HEK293 (cell line): ENCODE results near the gene ELOVL4.
A peak's percentile ranks its signal among the peaks of the same experiment; 100 is the strongest.

Source experiments
- CTCF ChIA-PET: fragments of 350-600 bp; formaldehyde crosslinking; extraction: SDS; loops from one replicate; lab custom pipeline; 2021; ENCODE audit warnings: antibody characterized with exemption; lab: Yijun Ruan, JAX
- POLR2A ChIA-PET: fragments of 300-600 bp; formaldehyde crosslinking; extraction: SDS; loops from one replicate; lab custom pipeline; 2020; ENCODE audit warnings: antibody characterized with exemption, inconsistent platforms; lab: Yijun Ruan, JAX
- H3K27ac ChIP-seq: fragments of 200-500 bp; sonication (Bioruptor generic); 2 replicates; pipeline ENCODE4 v1.5.1; 2014; ENCODE audit warnings: low read depth, low read length, control low read depth, inconsistent platforms; ENCODE audit errors: extremely low read depth
- H3K36me3 ChIP-seq, 2 experiments: fragments of 200-500 bp in 1 of 2; sonication (Bioruptor generic) in 1 of 2; 1 replicate in 1 of 2; 2 replicates in 1 of 2; pipeline ENCODE4 v1.5.1; 2014 to 2017; ENCODE audit warnings: inconsistent platforms in 2 of 2, low read length in 2 of 2; ENCODE audit not compliant: control insufficient read depth in 2 of 2, insufficient read depth in 1 of 2
- H3K4me1 ChIP-seq: fragments of 200-500 bp; sonication (Bioruptor generic); 2 replicates; pipeline ENCODE4 v1.5.1; 2014; ENCODE audit warnings: mild to moderate bottlenecking, low read length, inconsistent platforms; ENCODE audit not compliant: control insufficient read depth, insufficient read depth
- H3K4me3 ChIP-seq: 2 replicates; pipeline ENCODE4 v1.5.1; 2011; ENCODE audit warnings: low read depth, mild to moderate bottlenecking, control low read depth, low read length, moderate library complexity
- H3K9me3 ChIP-seq: fragments of 200-500 bp; sonication (Bioruptor generic); 2 replicates; pipeline ENCODE4 v1.5.1; 2014; ENCODE audit warnings: low read depth, low read length, inconsistent platforms; ENCODE audit not compliant: control insufficient read depth, insufficient read depth
- GLIS1 ChIP-seq: fragments of 450-650 bp; formaldehyde crosslinking; IDR thresholded peaks from 2 replicates; pipeline ENCODE4 v1.5.1; 2016; ENCODE audit warnings: missing biosample characterization, missing genetic modification characterization
- HOXA7 ChIP-seq: sonication (generic); formaldehyde crosslinking; IDR thresholded peaks from 2 replicates; pipeline ENCODE4 v1.8.1; 2022; ENCODE audit warnings: missing genetic modification reagents, borderline replicate concordance
- SETDB1 ChIP-seq: IDR thresholded peaks from one replicate; pipeline ENCODE4 v1.6.1; 2017; ENCODE audit warnings: mild to moderate bottlenecking, low read length, moderate library complexity, mixed read lengths; ENCODE audit not compliant: insufficient read length
- TRIM28 ChIP-seq: IDR thresholded peaks from 2 replicates; pipeline ENCODE4 v1.6.1; 2011; ENCODE audit warnings: low read length, control low read depth, borderline replicate concordance
- ZBTB1 ChIP-seq: fragments of 450-650 bp; formaldehyde crosslinking; IDR thresholded peaks from 2 replicates; pipeline ENCODE4 v1.5.1; 2016; ENCODE audit warnings: missing biosample characterization, missing genetic modification characterization
- ZBTB17 ChIP-seq: fragments of 450-650 bp; formaldehyde crosslinking; IDR thresholded peaks from 2 replicates; pipeline ENCODE4 v1.5.1; 2016; ENCODE audit warnings: missing biosample characterization, missing genetic modification characterization
- ZBTB49 ChIP-seq: fragments of 450-650 bp; formaldehyde crosslinking; IDR thresholded peaks from 2 replicates; pipeline ENCODE4 v1.5.1; 2016; ENCODE audit warnings: missing biosample characterization, missing genetic modification characterization, low read depth
- ZFP3 ChIP-seq: fragments of 450-650 bp; formaldehyde crosslinking; IDR thresholded peaks from 2 replicates; pipeline ENCODE4 v1.5.1; 2016; ENCODE audit warnings: low read depth, missing biosample characterization, missing genetic modification characterization
- ZNF146 ChIP-seq: fragments of 450-650 bp; formaldehyde crosslinking; IDR thresholded peaks from 2 replicates; pipeline ENCODE4 v1.5.1; 2016; ENCODE audit warnings: missing biosample characterization, missing genetic modification characterization
- ZNF214 ChIP-seq: fragments of 450-650 bp; formaldehyde crosslinking; IDR thresholded peaks from 2 replicates; pipeline ENCODE4 v1.5.1; 2017; ENCODE audit warnings: missing biosample characterization, mild to moderate bottlenecking, missing genetic modification characterization, borderline replicate concordance
- ZNF223 ChIP-seq: fragments of 450-650 bp; formaldehyde crosslinking; IDR thresholded peaks from 2 replicates; pipeline ENCODE4 v1.5.1; 2016; ENCODE audit warnings: missing biosample characterization, missing genetic modification characterization
- ZNF341 ChIP-seq: fragments of 450-650 bp; formaldehyde crosslinking; IDR thresholded peaks from 2 replicates; pipeline ENCODE4; 2016; ENCODE audit warnings: low read depth, missing biosample characterization, missing genetic modification characterization
- ZNF404 ChIP-seq: fragments of 450-650 bp; formaldehyde crosslinking; IDR thresholded peaks from 2 replicates; pipeline ENCODE4 v1.5.1; 2017; ENCODE audit warnings: missing biosample characterization, missing genetic modification characterization
- ZNF560 ChIP-seq: fragments of 450-650 bp; formaldehyde crosslinking; IDR thresholded peaks from 2 replicates; pipeline ENCODE4 v1.5.1; 2017; ENCODE audit warnings: missing biosample characterization, missing genetic modification characterization, borderline replicate concordance
- ZNF658 ChIP-seq: fragments of 450-650 bp; formaldehyde crosslinking; IDR thresholded peaks from 2 replicates; pipeline ENCODE4; 2016; ENCODE audit warnings: missing biosample characterization, missing genetic modification characterization
- ZNF664 ChIP-seq: fragments of 450-650 bp; formaldehyde crosslinking; IDR thresholded peaks from 2 replicates; pipeline ENCODE4 v1.5.1; 2016; ENCODE audit warnings: missing biosample characterization, missing genetic modification characterization
- ZNF777 ChIP-seq: fragments of 450-650 bp; formaldehyde crosslinking; IDR thresholded peaks from 2 replicates; pipeline ENCODE4 v1.5.1; 2017; ENCODE audit warnings: missing biosample characterization, missing genetic modification characterization, borderline replicate concordance
- ZNF791 ChIP-seq: fragments of 450-650 bp; formaldehyde crosslinking; IDR thresholded peaks from 2 replicates; pipeline ENCODE4 v1.5.1; 2016; ENCODE audit warnings: missing biosample characterization, missing genetic modification characterization
- ZNF792 ChIP-seq: fragments of 450-650 bp; formaldehyde crosslinking; IDR thresholded peaks from 2 replicates; pipeline ENCODE4 v1.5.1; 2016; ENCODE audit warnings: missing biosample characterization, missing genetic modification characterization
- TF ChIP-seq, protein P1 (sequence below): fragments of 450-650 bp; formaldehyde crosslinking; IDR thresholded peaks from 2 replicates; pipeline ENCODE4 v1.5.1; 2016; ENCODE audit warnings: missing biosample characterization, missing genetic modification characterization
- TF ChIP-seq, protein P2 (sequence below): fragments of 450-650 bp; IDR thresholded peaks from 2 replicates; pipeline ENCODE4 v1.5.1; 2018; ENCODE audit warnings: missing biosample characterization, missing genetic modification characterization

The ELOVL4 gene

DNA sequence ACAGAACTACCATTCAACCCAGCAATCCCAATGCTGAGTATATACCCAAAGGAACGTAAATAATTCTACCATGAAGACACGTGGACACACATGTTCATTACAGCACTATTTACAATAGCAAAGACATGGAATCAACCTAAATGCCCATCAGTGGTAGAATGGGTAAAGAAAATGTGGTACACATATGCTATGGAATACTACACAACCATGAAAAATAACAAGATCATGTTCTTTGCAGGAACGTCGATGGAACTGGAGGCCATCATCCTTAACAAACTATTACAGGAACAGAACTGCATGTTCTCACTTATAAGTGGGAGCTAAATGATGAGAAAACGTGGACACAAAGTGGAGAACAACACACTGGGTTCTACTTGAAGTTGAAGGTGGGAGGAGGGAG is 22.4 kb upstream of the ELOVL4 start:
- TF ChIP-seq ZBTB49 (tag by site-specific recombination): no peak
- TF ChIP-seq, protein P1, sequence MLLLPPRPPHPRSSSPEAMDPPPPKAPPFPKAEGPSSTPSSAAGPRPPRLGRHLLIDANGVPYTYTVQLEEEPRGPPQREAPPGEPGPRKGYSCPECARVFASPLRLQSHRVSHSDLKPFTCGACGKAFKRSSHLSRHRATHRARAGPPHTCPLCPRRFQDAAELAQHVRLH (tag by site-specific recombination): peak; percentile 66
- TF ChIP-seq GLIS1: no peak
- TF ChIP-seq, protein P2, sequence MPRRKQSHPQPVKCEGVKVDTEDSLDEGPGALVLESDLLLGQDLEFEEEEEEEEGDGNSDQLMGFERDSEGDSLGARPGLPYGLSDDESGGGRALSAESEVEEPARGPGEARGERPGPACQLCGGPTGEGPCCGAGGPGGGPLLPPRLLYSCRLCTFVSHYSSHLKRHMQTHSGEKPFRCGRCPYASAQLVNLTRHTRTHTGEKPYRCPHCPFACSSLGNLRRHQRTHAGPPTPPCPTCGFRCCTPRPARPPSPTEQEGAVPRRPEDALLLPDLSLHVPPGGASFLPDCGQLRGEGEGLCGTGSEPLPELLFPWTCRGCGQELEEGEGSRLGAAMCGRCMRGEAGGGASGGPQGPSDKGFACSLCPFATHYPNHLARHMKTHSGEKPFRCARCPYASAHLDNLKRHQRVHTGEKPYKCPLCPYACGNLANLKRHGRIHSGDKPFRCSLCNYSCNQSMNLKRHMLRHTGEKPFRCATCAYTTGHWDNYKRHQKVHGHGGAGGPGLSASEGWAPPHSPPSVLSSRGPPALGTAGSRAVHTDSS (tag by site-specific recombination): no peak
- no peak for TF ChIP-seq ZNF223 (tag by site-specific recombination)
- TF ChIP-seq ZNF664 (tag by site-specific recombination): no peak
- no peak for TF ChIP-seq ZBTB1
- no peak for TF ChIP-seq ZNF791 (tag by site-specific recombination)
- no peak for TF ChIP-seq ZNF792 (tag by site-specific recombination)
- no peak for TF ChIP-seq ZNF341 (tag by site-specific recombination)
- TF ChIP-seq ZNF146: peak; percentile 92
- no peak for TF ChIP-seq ZFP3 (tag by site-specific recombination)
- no peak for TF ChIP-seq ZNF214
- TF ChIP-seq ZNF560: no peak
- TF ChIP-seq ZBTB17: no peak
- TF ChIP-seq, all 188 proteins: peak for 2
- ChIA-PET CTCF (no interaction called here), POLR2A (no interaction called here)
- H3K27ac ChIP-seq: no peak overlapping the region
- H3K4me3 ChIP-seq: no peak overlapping the region
- no peaks in the 10 kb centered on the region for H3K4me1 ChIP-seq
- H3K9me3 ChIP-seq: no peaks in the 10 kb centered on the region
- H3K36me3 ChIP-seq: no peaks in the 10 kb centered on the region

- Histone ChIP-seq H3K4me3 (no peak overlapping the region), H3K36me3 (no peaks in the 10 kb centered on the region), H3K4me1 (no peaks in the 10 kb centered on the region)
- no peak for TF ChIP-seq ZNF777 (tag by site-specific recombination)
- TF ChIP-seq HOXA7 (CRISPR knock-in tag): no peak
- TF ChIP-seq TRIM28: peak; percentile 81; the same call in 1 of the 2 replicates
- peak; percentile 90 for TF ChIP-seq SETDB1
- TF ChIP-seq, all 188 proteins: peak for 2
- CTCF ChIA-PET: interaction anchor here (3.4 kb wide), 1 partner anchor 18 kb away, joined by 17 read pairs; no protein-coding TSS in a partner anchor
- no peaks in the 10 kb centered on the region for H3K9me3 ChIP-seq
- no peak overlapping the region for H3K27ac ChIP-seq
- POLR2A ChIA-PET: interaction anchor here (0.6 to 0.8 kb wide), 2 partner anchors 37 to 122 kb away, joined by 3 read pairs; partner anchors contain the start of gene TTK
Observed at GRCh38 chr6:79967178-79967577, 19.8 kb upstream of the ELOVL4 start.

GRCh38 chr6:79964607-79965081 is 17.3 kb upstream of the ELOVL4 start:
- ChIA-PET POLR2A (no interaction called here), CTCF (interaction anchor here (0.7 to 3.4 kb wide), 5 partner anchors 10 to 1278 kb away, joined by 3 to 17 read pairs (median 4); no protein-coding TSS in a partner anchor)
- Histone ChIP-seq H3K36me3 (no peaks in the 10 kb centered on the region), H3K4me1 (no peaks in the 10 kb centered on the region), H3K4me3 (no peak overlapping the region), H3K9me3 (no peaks in the 10 kb centered on the region), H3K27ac (no peak overlapping the region)
- TF ChIP-seq ZNF658 (tag by site-specific recombination): no peak
- TF ChIP-seq ZNF404 (tag by site-specific recombination): no peak
